H9 (cell line): Measurements from ENCODE around the gene PNKD. TPM values are rescaled to one million over a fixed set of nuclear protein-coding genes. Genes with fewer than 3 reads are reported as not detected.

Experiments
- DNase-seq: peaks from one replicate; pipeline ENCODE4 v3.0.0-alpha.2; 2017
- H2AFZ ChIP-seq: one replicate; pipeline ENCODE4 v1.6.1; 2013; ENCODE audit warnings: mild to moderate bottlenecking, low read length, control low read depth, moderate library complexity
- H2AK5ac ChIP-seq: 2 replicates; pipeline ENCODE4 v1.6.1; 2013; ENCODE audit warnings: low read length, control low read depth, mixed read lengths; ENCODE audit not compliant: insufficient read length
- H2BK120ac ChIP-seq: one replicate; pipeline ENCODE4 v1.6.1; 2013; ENCODE audit warnings: low read depth, mild to moderate bottlenecking, low read length, control low read depth, inconsistent platforms; ENCODE audit not compliant: poor library complexity, severe bottlenecking
- H2BK12ac ChIP-seq: 2 replicates; pipeline ENCODE4 v1.6.1; 2013; ENCODE audit warnings: low read length, control low read depth, mixed read lengths, low read depth; ENCODE audit not compliant: insufficient read length
- H2BK15ac ChIP-seq: 2 replicates; pipeline ENCODE4 v1.6.1; 2013; ENCODE audit warnings: low read depth, low read length, control low read depth
- H2BK20ac ChIP-seq: one replicate; pipeline ENCODE4 v1.6.1; 2013; ENCODE audit warnings: low read depth, mild to moderate bottlenecking, low read length, control low read depth, inconsistent platforms; ENCODE audit not compliant: poor library complexity, severe bottlenecking
- H2BK5ac ChIP-seq: 2 replicates; pipeline ENCODE4 v1.6.1; 2013; ENCODE audit warnings: low read length, control low read depth, mixed read lengths; ENCODE audit not compliant: insufficient read length
- H3K14ac ChIP-seq: 2 replicates; pipeline ENCODE4 v1.6.1; 2013; ENCODE audit warnings: low read length, control low read depth; ENCODE audit not compliant: insufficient read depth
- H3K18ac ChIP-seq: 2 replicates; pipeline ENCODE4 v1.6.1; 2013; ENCODE audit warnings: low read depth, mild to moderate bottlenecking, mixed read lengths, low read length, control low read depth; ENCODE audit not compliant: insufficient read length
- H3K23ac ChIP-seq: 2 replicates; pipeline ENCODE4 v1.6.1; 2013; ENCODE audit warnings: low read length, control low read depth, mixed read lengths, low read depth; ENCODE audit not compliant: insufficient read length
- H3K23me2 ChIP-seq: 2 replicates; pipeline ENCODE4 v1.6.1; 2013; ENCODE audit warnings: low read depth, mild to moderate bottlenecking, mixed read lengths, low read length, control low read depth; ENCODE audit not compliant: insufficient read length, poor library complexity, severe bottlenecking
- H3K27ac ChIP-seq: 2 replicates; pipeline ENCODE4 v1.5.1; 2013; ENCODE audit warnings: low read length, control low read depth, mixed read lengths, low read depth; ENCODE audit not compliant: insufficient read length
- H3K27me3 ChIP-seq: 2 replicates; pipeline ENCODE4 v1.6.1; 2013; ENCODE audit warnings: low read length, control low read depth, inconsistent platforms; ENCODE audit not compliant: insufficient read depth
- H3K4ac ChIP-seq: 2 replicates; pipeline ENCODE4 v1.6.1; 2013; ENCODE audit warnings: low read depth, mild to moderate bottlenecking, control low read depth, inconsistent platforms, low read length, moderate library complexity
- H3K4me1 ChIP-seq: 2 replicates; pipeline ENCODE4 v1.6.1; 2013; ENCODE audit warnings: low read length, control low read depth, inconsistent platforms; ENCODE audit not compliant: insufficient read depth
- H3K4me2 ChIP-seq: 2 replicates; pipeline ENCODE4 v1.6.1; 2013; ENCODE audit warnings: low read length, control low read depth, mixed read lengths; ENCODE audit not compliant: insufficient read length, insufficient read depth
- H3K56ac ChIP-seq: 2 replicates; pipeline ENCODE4 v1.6.1; 2013; ENCODE audit warnings: low read depth, mild to moderate bottlenecking, mixed read lengths, low read length, control low read depth; ENCODE audit not compliant: insufficient read length
- H3K79me1 ChIP-seq: 2 replicates; pipeline ENCODE4 v1.6.1; 2013; ENCODE audit warnings: low read depth, mild to moderate bottlenecking, moderate library complexity, low read length, control low read depth, inconsistent platforms; ENCODE audit not compliant: insufficient read depth, poor library complexity, severe bottlenecking
- H3K79me2 ChIP-seq: 2 replicates; pipeline ENCODE4 v1.6.1; 2013; ENCODE audit warnings: low read length, control low read depth, inconsistent platforms; ENCODE audit not compliant: insufficient read depth
- H3K9ac ChIP-seq: 2 replicates; pipeline ENCODE4 v1.6.1; 2013; ENCODE audit warnings: low read length, control low read depth, mixed read lengths; ENCODE audit not compliant: insufficient read length; ENCODE audit errors: extremely low read depth
- H3K9me3 ChIP-seq: one replicate; pipeline ENCODE4 v1.6.1; 2013; ENCODE audit warnings: low read depth, low read length, inconsistent platforms; ENCODE audit not compliant: control insufficient read depth
- H3T11ph ChIP-seq: one replicate; pipeline ENCODE4 v1.6.1; 2013; ENCODE audit warnings: mild to moderate bottlenecking, low read length, control low read depth, inconsistent platforms
- H4K20me1 ChIP-seq: one replicate; pipeline ENCODE4 v1.6.1; 2013; ENCODE audit not compliant: control insufficient read depth, insufficient read length, insufficient read depth
- H4K5ac ChIP-seq: 2 replicates; pipeline ENCODE4 v1.6.1; 2013; ENCODE audit warnings: low read depth, mild to moderate bottlenecking, mixed read lengths, low read length, control low read depth; ENCODE audit not compliant: insufficient read length
- H4K8ac ChIP-seq: replicated peaks from 2 replicates; pipeline ENCODE4 v1.6.1; 2013; ENCODE audit warnings: low read length, control low read depth, mixed read lengths, low read depth; ENCODE audit not compliant: insufficient read length
- H4K91ac ChIP-seq: 2 replicates; pipeline ENCODE4 v1.6.1; 2013; ENCODE audit warnings: low read depth, mild to moderate bottlenecking, moderate library complexity, mixed read lengths, low read length, control low read depth; ENCODE audit not compliant: insufficient read length
- H3K27ac Mint-ChIP-seq, 3 experiments: 2 replicates in 2 of 3; 3 replicates in 1 of 3; pipeline ENCODE4 v1.8.0; 2020 to 2021; ENCODE audit warnings: mixed read lengths in 3 of 3, mild to moderate bottlenecking in 1 of 3, moderate library complexity in 1 of 3
- H3K27me3 Mint-ChIP-seq: 2 replicates; pipeline ENCODE4 v1.8.0; 2021; ENCODE audit warnings: low read depth, mild to moderate bottlenecking, moderate library complexity, mixed read lengths
- H3K36me3 Mint-ChIP-seq, 3 experiments: 2 replicates in 2 of 3; 3 replicates in 1 of 3; pipeline ENCODE4 v1.8.0; 2020 to 2021; ENCODE audit warnings: low read depth in 3 of 3, mixed read lengths in 3 of 3; ENCODE audit not compliant: insufficient read depth in 1 of 3
- H3K4me1 Mint-ChIP-seq, 2 experiments: 2 replicates each; pipeline ENCODE4 v1.8.0; 2020; ENCODE audit warnings: mixed read lengths in 2 of 2
- H3K4me3 Mint-ChIP-seq, 2 experiments: 2 replicates in 1 of 2; 3 replicates in 1 of 2; pipeline ENCODE4 v1.8.0; 2020 to 2021; ENCODE audit warnings: mild to moderate bottlenecking in 2 of 2, mixed read lengths in 2 of 2, moderate library complexity in 1 of 2
- H3K9me3 Mint-ChIP-seq, 2 experiments: 2 replicates in 1 of 2; 3 replicates in 1 of 2; pipeline ENCODE4 v1.8.0; 2020; ENCODE audit warnings: mild to moderate bottlenecking in 2 of 2, mixed read lengths in 2 of 2, moderate library complexity in 1 of 2
- WGBS: extraction: QIAGEN DNeasy Blood & Tissue Kit; methylation state at CpG from one replicate; pipeline ENCODE4 v1.1.7; 2013; ENCODE audit warnings: missing lambda C conversion rate, low lambda C conversion rate, mixed read lengths; ENCODE audit not compliant: insufficient read length; ENCODE audit errors: extremely low coverage; 5-methylcytosine and 5-hydroxymethylcytosine counted together
- total RNA-seq: library from RNA; stranded (reverse); gene quantifications from 2 replicates; pipeline ENCODE4 v1.2.1, GENCODE V29; 2021
- TF ChIP-seq, protein P1 (sequence below): fragments of 200-600 bp; sonication (generic); conservative IDR thresholded peaks from 3 replicates; pipeline ENCODE4 v1.8.0; 2021; ENCODE audit warnings: antibody characterized with exemption, mild to moderate bottlenecking

The PNKD gene
- total RNA-seq, 1 experiment from 2014 or later, result 31.6 TPM

DNA sequence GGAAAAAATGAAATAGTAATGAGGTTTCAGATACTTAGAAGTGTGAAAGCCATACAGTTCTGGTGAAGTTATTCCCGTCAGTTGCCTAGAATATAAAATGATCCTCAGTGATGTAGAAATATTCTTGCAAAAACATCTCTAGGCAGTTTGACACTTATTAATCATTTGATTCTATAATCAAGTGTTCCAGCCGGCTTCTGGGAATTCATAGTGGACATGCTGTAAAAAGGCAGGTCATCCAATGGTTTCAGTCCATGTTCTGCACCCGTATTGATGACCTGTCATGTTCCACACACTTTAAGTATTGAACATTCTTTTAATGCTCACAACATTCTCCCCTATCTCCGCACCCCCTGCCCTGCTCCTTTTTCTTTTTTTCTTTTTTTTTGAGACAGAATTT is 33.5 kb upstream of the PNKD start:
- Histone ChIP-seq H3K56ac (no peak overlapping the region), H3K23ac (no peak overlapping the region), H3T11ph (no peak overlapping the region), H4K8ac (no peak overlapping the region), H3K14ac (no peak overlapping the region), H3K79me1 (no peaks in the 10 kb centered on the region), H3K18ac (no peak overlapping the region), H2BK15ac (no peak overlapping the region), H3K4me2 (no peak overlapping the region), H3K23me2 (no peaks in the 10 kb centered on the region), H3K27ac (no peak overlapping the region), H2BK5ac (no peak overlapping the region), H3K9me3 (no peaks in the 10 kb centered on the region), H2AFZ (no peak overlapping the region), H3K9ac (no peak overlapping the region), H2BK20ac (no peak overlapping the region), H3K4me1 (no peaks in the 10 kb centered on the region), H4K20me1 (no peaks in the 10 kb centered on the region), H3K27me3 (no peaks in the 10 kb centered on the region), H2BK12ac (no peak overlapping the region), H2AK5ac (no peak overlapping the region), H3K79me2 (no peaks in the 10 kb centered on the region), H4K5ac (no peak overlapping the region), H2BK120ac (no peak overlapping the region), H3K4ac (no peak overlapping the region), H4K91ac (no peak overlapping the region)
- WGBS, result no CpG with 5 or more reads among the region's 4 CpGs
- Mint-ChIP-seq H3K9me3 (no peaks in the 10 kb centered on the region), H3K27me3 (no peaks in the 10 kb centered on the region), H3K4me3 (no peak overlapping the region), H3K27ac (no peak overlapping the region; a peak in 2 of 7 replicates), H3K36me3 (peaks cover 42 to 91% (median 79%) of the 10 kb centered on the region in 3 experiments; a peak in 6 of 7 replicates), H3K4me1 (no peaks in the 10 kb centered on the region)
- TF ChIP-seq, protein P1, sequence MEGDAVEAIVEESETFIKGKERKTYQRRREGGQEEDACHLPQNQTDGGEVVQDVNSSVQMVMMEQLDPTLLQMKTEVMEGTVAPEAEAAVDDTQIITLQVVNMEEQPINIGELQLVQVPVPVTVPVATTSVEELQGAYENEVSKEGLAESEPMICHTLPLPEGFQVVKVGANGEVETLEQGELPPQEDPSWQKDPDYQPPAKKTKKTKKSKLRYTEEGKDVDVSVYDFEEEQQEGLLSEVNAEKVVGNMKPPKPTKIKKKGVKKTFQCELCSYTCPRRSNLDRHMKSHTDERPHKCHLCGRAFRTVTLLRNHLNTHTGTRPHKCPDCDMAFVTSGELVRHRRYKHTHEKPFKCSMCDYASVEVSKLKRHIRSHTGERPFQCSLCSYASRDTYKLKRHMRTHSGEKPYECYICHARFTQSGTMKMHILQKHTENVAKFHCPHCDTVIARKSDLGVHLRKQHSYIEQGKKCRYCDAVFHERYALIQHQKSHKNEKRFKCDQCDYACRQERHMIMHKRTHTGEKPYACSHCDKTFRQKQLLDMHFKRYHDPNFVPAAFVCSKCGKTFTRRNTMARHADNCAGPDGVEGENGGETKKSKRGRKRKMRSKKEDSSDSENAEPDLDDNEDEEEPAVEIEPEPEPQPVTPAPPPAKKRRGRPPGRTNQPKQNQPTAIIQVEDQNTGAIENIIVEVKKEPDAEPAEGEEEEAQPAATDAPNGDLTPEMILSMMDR, result no peak
- DNase-seq, result no peak
